ENCODE results near the gene CAMTA1.

CAMTA1 gene

GRCh38 chr1:6928106-6928885 lies 143.0 kb downstream of the CAMTA1 start:
- DNase-seq (ENCODE audit: low spot score) = no peak

- DNase-seq (ENCODE audit: low spot score) = no peak
Observed at GRCh38 chr1:6930732-6931300, 145.6 kb downstream of the CAMTA1 start.

- DNase-seq (ENCODE audit: low spot score) = no peak
Observed at GRCh38 chr1:6935361-6935883, 150.2 kb downstream of the CAMTA1 start.

GRCh38 chr1:6935911-6936690 lies 150.8 kb downstream of the CAMTA1 start:
- no peak for DNase-seq (ENCODE audit: low spot score)

GRCh38 chr1:6937048-6937447 lies 151.8 kb downstream of the CAMTA1 start:
- no peak for DNase-seq (ENCODE audit: low spot score)

- no peak for DNase-seq (ENCODE audit: low spot score)
Observed at GRCh38 chr1:6939363-6939762, 154.1 kb downstream of the CAMTA1 start.

- DNase-seq (ENCODE audit: low spot score) = no peak
Observed at GRCh38 chr1:6941786-6942185, 156.5 kb downstream of the CAMTA1 start.

- DNase-seq (ENCODE audit: low spot score) = no peak
Observed at GRCh38 chr1:6942990-6943389, 157.7 kb downstream of the CAMTA1 start.

GRCh38 chr1:6944434-6944833 lies 159.2 kb downstream of the CAMTA1 start:
- DNase-seq (ENCODE audit: low spot score) = no peak

GRCh38 chr1:6947952-6948351 lies 162.7 kb downstream of the CAMTA1 start:
- DNase-seq (ENCODE audit: low spot score) = no peak

- no peak for DNase-seq (ENCODE audit: low spot score)
Observed at GRCh38 chr1:6948416-6948815, 163.2 kb downstream of the CAMTA1 start.

GRCh38 chr1:6948861-6949260 lies 163.6 kb downstream of the CAMTA1 start:
- DNase-seq (ENCODE audit: low spot score) = no peak

- DNase-seq (ENCODE audit: low spot score) = no peak
Observed at GRCh38 chr1:6950001-6950765, 164.9 kb downstream of the CAMTA1 start.

GRCh38 chr1:6951536-6951935 lies 166.3 kb downstream of the CAMTA1 start:
- DNase-seq (ENCODE audit: low spot score) = no peak

GRCh38 chr1:6953216-6953615 lies 168.0 kb downstream of the CAMTA1 start:
- DNase-seq (ENCODE audit: low spot score) = no peak

GRCh38 chr1:6953907-6954364 lies 168.7 kb downstream of the CAMTA1 start:
- DNase-seq (ENCODE audit: low spot score) = no peak

GRCh38 chr1:6954591-6954990 lies 169.3 kb downstream of the CAMTA1 start:
- DNase-seq (ENCODE audit: low spot score) = no peak

- no peak for DNase-seq (ENCODE audit: low spot score)
Observed at GRCh38 chr1:6955357-6956094, 170.3 kb downstream of the CAMTA1 start.

- no peak for DNase-seq (ENCODE audit: low spot score)
Observed at GRCh38 chr1:6956488-6957159, 171.4 kb downstream of the CAMTA1 start.

- no peak for DNase-seq (ENCODE audit: low spot score)
Observed at GRCh38 chr1:6957341-6957740, 172.1 kb downstream of the CAMTA1 start.

All from NAMALWA (cell line).